HL-60 (cell line): ENCODE data around the gene FMNL2.

Experiments
- DNase-seq, 2 experiments: peaks; one replicate each; pipeline ENCODE4 v3.0.0-alpha.2; 2010 to 2020; ENCODE audit warnings: low read depth in 1 of 2, low spot score in 1 of 2
- H3K27ac ChIP-seq: fragments of 250-450 bp; sonication (Bioruptor Pico); replicated peaks from 2 replicates; pipeline ENCODE4 v1.5.1; 2020; ENCODE audit warnings: mild to moderate bottlenecking, moderate library complexity
- H3K27me3 ChIP-seq: fragments of 250-450 bp; sonication (Bioruptor Pico); 2 replicates; pipeline ENCODE4 v1.5.1; 2021; ENCODE audit warnings: mild to moderate bottlenecking, moderate library complexity; ENCODE audit not compliant: insufficient read depth, poor library complexity, severe bottlenecking
- H3K4me3 ChIP-seq: replicated peaks from 2 replicates; pipeline ENCODE4 v1.5.1; 2011; ENCODE audit warnings: mild to moderate bottlenecking, control low read depth, low read length; ENCODE audit not compliant: insufficient read depth
- CTCF ChIP-seq: IDR thresholded peaks from one replicate; pipeline ENCODE4 v1.5.1; 2011; ENCODE audit warnings: low read length, control low read depth, inconsistent platforms; ENCODE audit not compliant: insufficient read depth
- GABPA ChIP-seq: IDR thresholded peaks from 2 replicates; pipeline ENCODE4 v1.6.1; 2012; ENCODE audit warnings: low read depth
- POLR2AphosphoS5 ChIP-seq: IDR thresholded peaks from 2 replicates; pipeline ENCODE4 v1.6.1; 2012; ENCODE audit warnings: low read depth
- REST ChIP-seq: IDR thresholded peaks from 2 replicates; pipeline ENCODE4 v1.6.1; 2012; ENCODE audit warnings: low read depth; ENCODE audit not compliant: insufficient replicate concordance
- SPI1 ChIP-seq: IDR thresholded peaks from 2 replicates; pipeline ENCODE4 v1.6.1; 2012; ENCODE audit warnings: low read depth, mild to moderate bottlenecking, borderline replicate concordance

Gene FMNL2

GRCh38 chr2:152493417-152493816, 158.4 kb downstream of the FMNL2 start:
- H3K27ac ChIP-seq = no peak overlapping the region
- peak in 1 of 2 experiments; percentile 22 for DNase-seq
- no peak overlapping the region for H3K4me3 ChIP-seq
- TF ChIP-seq SPI1 (peak; percentile 75; the same call in 1 of the 2 replicates), GABPA (no peak), CTCF (no peak), POLR2AphosphoS5 (no peak), REST (no peak)
- no peaks in the 10 kb centered on the region for H3K27me3 ChIP-seq

- no peak for DNase-seq
- TF ChIP-seq GABPA (no peak), CTCF (no peak), POLR2AphosphoS5 (no peak), SPI1 (no peak), REST (no peak)
- no peaks in the 10 kb centered on the region for H3K27me3 ChIP-seq
- H3K4me3 ChIP-seq = no peak overlapping the region
- no peak overlapping the region for H3K27ac ChIP-seq
Measured at GRCh38 chr2:152493945-152494528, 159.1 kb downstream of the FMNL2 start.

- TF ChIP-seq CTCF = no peak
- no peak for TF ChIP-seq POLR2AphosphoS5
- Histone ChIP-seq H3K27me3 (no peaks in the 10 kb centered on the region), H3K4me3 (no peak overlapping the region), H3K27ac (no peak overlapping the region)
- no peak for DNase-seq
Measured at GRCh38 chr2:152496371-152496770, 161.4 kb downstream of the FMNL2 start.

- DNase-seq = no peak
- no peaks in the 10 kb centered on the region for H3K27me3 ChIP-seq
- TF ChIP-seq CTCF (no peak), GABPA (no peak), POLR2AphosphoS5 (no peak), SPI1 (no peak), REST (no peak)
- H3K4me3 ChIP-seq = no peak overlapping the region
- no peak overlapping the region for H3K27ac ChIP-seq
Measured at GRCh38 chr2:152497481-152498052, 162.6 kb downstream of the FMNL2 start.
